ENCODE results near the gene IDUA. TPM values are rescaled to one million over a fixed set of nuclear protein-coding genes. Genes with fewer than 3 reads are reported as not detected.
"Not testable (repeated sequence)": the region's sequence is repeated elsewhere in the genome, so short reads cannot be mapped to it uniquely, and the experiment has no call there.

IDUA gene
- total RNA-seq, 1 donor, result 21.8 TPM

DNA sequence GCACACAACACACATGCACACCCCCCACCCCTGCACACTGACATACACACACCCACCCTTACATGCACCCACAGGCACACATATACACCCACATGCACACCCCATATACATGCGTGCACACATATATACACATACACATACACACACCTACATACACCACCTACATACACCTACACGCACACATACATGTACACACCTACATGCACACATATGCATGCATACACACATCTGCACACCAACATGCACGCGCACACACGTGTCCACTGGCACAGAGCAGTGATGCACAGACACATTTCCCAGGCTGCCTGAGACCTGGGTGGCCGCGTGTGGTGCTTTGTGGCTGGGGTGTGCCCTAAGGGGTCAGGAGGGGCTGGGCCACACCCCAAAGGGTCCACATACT, 56.3 kb downstream of the IDUA start:
- DNase-seq (ENCODE audit: low read depth in 2 of 3, low spot score in 2 of 3), result no peak

DNA sequence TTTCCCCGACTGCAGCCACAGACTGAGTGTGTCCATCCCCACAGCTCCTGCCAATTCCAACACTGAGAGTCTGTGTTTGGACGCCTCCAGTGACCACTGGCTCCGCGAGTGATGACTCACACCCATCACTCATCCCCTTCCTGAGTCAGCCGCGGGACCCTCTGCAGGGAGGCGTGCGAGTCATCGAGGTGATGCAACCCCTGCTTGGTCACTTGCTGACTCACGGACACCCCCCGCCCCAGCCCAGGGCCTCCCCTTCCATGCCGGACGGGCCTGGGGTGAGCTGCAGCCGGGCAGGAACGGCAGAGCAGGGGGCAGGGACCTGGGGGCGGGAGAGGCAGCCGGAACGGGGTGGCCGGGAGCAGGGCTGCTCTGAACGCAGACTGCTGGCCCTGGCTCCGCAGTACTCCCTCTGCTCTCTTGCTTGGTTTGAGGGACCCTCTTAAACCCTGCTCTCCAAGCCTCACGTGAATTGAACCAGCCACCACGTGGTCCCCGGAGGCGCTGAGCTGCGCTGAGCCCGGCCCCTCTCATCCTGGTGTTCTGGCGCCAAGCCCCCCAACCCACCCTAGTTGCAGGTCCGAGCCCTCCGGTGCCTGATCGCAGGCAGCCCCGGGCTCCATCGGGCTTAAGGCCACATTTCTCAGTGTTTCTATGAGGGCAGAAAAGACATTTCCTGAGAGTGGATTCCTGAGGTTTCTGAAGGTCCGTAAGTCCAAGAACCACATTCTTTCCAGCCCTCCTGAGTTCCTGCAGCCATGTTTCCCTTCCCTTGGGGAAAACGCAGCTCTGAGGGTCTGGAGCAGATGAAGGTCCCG, 57.0 kb downstream of the IDUA start:
- peak in 2 of 3 donors; percentile 77 to 89 for DNase-seq (ENCODE audit: low read depth in 2 of 3, low spot score in 2 of 3)

DNA sequence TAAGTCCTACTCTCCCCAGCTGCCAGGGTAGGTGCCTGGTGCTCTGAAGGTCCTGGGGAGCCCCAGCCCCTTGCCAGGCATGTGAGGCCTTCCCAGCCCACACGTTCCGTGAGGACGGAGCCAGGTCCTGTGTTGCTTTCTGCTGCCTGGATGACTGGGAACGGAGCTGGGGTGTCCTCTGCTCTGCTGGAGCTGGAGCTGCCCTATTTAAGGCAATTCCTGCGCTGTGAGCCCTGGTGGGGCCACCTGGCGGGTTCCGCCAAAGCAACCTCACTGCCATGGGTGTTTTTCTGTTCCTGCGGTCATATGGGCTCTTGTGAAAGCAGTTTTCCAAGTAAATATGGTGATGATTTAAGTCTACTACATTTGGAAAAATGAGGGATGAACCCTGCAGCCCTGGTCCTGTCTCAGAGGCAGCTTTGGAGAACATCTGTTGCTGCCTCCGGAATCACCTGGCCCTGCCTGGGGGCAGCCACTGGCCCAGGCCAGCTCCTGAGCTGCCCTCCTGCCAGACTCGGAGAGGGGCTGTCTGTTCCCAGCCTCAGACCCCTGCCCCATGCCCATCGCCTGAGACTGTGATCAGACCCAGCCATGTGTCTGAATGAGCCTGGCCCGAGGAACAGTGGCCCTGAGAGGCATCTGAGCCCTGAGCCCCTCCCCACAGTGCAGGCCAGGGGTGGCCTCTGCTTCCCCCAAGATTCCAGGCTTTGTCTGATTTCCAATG, 57.8 kb downstream of the IDUA start:
- no peak for DNase-seq (ENCODE audit: low read depth in 2 of 3, low spot score in 2 of 3)

DNA sequence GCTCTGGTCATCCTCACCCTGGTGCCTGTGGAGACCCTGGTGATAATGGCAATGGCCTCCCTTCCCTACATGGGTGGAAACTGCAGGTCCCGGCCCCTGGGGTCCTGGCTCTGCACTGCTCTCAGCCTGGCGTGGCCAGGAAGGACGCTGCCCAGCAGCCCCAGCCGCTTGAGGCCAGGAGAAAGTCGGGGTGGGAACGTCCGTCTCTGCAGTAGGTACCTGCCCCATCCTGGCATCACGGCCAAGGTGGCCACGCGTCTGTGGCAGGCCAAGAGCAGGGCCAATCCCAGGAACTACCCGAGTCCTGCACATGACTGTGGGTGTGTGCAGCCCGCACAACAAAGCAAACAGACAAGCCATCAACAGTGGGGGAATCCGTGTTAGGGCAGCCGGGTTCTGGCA, 58.4 kb downstream of the IDUA start:
- DNase-seq (ENCODE audit: low read depth in 2 of 3, low spot score in 2 of 3), result no peak

DNA sequence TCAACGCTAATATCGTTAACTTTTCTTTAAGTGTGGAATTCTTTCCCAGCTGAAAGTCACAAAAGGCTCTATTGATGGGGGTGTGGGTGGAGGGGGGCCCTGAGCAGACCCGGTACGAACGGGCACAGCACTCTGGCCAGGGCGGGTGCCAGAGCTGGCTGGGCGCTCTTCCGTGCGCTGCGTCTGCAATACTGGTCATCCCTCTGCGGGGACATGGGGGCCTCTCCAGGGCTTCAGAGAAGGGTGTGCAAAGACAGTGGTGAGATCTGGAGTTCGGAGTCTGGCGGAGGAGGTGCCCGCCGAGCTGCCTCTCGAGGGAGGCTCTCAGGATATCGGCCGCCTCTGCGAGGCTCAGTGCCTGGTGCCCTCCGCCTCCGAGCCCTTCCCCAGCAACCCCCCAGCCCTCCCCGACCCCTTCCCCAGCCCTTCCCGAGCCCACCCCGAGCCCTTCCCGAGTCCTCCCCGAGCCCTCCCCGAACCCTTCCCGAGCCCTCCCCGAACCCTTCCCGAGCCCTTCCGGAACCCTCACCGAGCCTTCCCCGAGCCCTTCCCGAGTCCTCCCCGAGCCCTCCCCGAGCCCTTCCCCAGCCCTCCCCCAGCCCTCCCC, 58.9 kb downstream of the IDUA start:
- no peak for DNase-seq (ENCODE audit: low read depth in 2 of 3, low spot score in 2 of 3)

DNA sequence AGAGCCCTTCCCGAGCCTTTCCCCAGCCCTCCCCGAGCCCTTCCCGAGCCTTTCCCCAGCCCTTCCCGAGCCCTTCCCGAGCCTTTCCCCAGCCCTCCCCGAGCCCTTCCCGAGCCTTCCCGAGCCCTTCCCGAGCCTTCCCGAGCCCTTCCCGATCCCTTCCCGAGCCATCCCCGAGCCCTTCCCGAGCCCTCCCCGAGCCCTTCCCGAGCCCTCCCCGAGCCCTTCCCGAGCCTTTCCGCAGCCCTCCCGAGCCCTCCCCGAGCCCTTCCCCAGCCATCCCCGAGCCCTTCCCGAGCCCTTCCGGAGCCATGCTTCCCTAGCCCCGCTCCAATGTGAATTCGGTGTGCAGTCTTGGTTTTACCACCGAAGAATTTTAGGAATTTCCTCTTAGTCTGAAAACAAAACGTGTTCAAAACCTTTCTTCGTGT, 59.8 kb downstream of the IDUA start:
- DNase-seq (ENCODE audit: low read depth in 2 of 3, low spot score in 2 of 3), result not testable (repeated sequence)

DNA sequence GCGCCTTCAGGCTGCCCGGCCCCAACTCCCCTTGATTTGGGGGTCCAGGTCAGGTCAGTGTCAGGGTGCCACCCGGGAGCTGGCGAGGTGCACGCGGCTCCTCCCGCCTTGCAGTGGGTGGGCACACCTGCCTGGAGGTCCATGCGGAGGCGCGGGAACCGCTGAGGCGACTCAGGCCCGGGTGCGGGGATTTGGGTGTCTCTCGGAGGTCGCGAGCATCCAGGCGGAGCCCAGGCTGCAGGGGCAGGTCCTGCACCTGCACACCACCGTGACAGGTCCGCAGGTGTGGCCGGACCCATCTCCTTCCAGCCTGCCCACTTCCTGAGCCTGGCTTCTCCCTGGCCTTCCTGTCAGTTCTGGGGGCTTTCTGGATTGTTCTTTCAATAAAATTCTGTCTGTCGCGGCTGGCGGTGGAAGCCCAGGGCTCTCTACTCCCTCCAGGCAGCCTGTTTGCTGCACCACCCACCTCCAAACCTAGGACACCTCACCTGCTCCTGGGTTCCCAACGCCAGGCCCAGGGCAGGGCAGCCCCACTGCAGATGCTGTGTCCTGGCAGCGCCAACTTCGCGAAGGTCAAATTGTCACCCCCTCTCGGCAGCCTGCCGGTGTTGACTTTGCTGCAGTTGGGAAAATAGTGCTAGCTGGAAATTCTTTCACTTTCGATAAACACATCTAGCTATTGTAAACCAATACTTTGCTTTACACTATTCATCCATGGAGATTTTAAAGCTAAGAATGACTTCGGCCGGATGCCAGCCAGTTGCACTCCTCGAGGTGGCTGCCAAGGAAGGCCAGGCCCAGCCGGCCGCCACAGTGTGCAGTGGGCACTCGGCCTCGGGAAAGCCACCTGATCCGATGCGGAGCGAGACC, 60.5 kb downstream of the IDUA start:
- DNase-seq (ENCODE audit: low read depth in 2 of 3, low spot score in 2 of 3), result no peak

DNA sequence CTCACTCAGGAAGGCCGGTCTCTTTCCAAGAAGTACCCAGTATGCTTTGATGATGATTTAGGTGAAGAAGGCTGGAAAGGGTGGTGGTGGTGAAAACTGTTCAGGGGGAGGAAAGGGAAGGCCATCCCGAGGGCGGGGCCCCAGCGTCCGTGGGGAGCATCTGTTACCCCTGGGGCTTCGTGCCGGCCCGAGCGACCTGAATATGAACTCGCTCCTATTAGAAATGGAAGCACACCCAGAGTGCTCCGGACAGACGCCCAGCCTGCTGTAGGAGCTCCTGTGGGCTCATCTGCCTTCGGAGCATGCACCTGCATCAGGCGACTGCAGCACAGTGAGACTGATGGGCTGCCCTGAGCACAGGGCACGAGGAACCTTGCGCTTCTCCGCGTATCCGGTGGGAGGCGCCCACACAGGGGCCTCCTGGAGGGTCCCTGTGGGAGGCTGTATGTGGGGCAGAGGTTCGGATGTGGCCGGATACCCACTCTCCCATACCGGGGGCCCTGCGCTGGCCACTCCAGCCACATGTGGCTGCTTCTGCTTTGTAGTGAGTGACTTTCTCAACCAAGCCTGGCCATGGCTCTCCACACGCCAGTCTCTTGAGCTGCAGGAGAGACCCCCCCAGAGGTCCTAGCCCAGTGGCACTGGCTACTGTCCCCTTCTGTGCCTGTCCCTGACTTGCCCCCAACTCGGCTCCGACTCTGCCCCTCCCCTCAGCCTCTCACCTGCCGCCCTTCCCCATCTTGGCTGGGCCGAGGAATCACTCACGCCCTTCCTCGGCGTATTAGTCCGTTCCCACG, 61.3 kb downstream of the IDUA start:
- no peak for DNase-seq (ENCODE audit: low read depth in 2 of 3, low spot score in 2 of 3)

DNA sequence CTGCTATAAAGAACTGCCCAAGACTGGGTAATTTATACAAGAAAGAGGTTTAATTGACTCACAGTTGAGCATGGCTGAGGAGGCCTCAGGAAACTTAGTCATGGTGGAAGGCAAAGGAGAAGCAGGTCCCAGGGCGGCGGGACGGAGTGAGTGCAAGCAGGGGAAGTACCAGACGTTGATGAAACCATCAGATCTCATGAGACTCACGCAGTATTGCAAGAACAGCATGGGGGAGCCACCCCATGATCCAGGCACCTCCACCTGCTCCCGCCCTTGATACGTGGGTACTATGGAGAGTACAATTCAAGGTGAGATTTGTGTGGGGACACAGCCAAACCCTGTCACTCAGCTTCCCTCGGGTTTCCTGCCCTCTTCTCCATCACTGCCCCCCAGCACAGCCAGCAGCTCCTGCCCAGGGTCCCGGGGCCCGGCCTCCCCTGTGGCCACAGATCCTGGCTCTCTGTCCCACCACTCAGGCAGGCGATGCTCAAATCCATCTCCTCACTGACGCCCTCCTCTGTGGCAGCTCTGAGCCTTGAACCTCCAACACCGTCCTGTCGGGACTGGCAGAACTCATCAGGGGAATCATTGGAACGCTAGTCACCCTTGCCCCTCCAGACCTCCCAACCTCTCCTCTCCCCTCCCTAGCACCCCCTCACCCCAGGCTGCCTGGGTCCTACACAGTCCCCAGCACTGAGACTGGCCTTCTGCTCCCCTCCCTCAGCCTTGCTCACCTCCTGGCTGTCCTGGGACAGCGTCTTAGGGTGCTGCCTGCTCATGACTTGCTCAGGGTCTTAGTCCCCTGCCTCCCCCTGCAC, 62.1 kb downstream of the IDUA start:
- peak in 1 of 3 donors; percentile 56 for DNase-seq (ENCODE audit: low read depth in 2 of 3, low spot score in 2 of 3)

DNA sequence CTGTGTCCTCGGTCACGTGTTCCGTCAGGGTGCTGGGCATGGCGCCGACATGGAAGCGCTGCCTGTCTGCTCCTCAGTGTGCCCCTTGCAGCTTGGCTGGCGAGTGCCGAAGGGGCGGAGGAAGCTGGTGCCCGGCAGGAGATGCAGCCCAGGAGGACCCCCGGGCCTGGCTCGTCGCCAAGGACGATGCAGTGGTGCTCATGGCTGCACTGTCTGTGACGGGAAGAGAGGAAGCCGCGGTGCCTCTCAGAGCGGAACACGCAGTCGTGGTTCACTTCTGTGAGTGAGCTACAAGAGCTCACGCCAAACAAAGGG, 62.7 kb downstream of the IDUA start:
- DNase-seq (ENCODE audit: low read depth in 2 of 3, low spot score in 2 of 3), result no peak

DNA sequence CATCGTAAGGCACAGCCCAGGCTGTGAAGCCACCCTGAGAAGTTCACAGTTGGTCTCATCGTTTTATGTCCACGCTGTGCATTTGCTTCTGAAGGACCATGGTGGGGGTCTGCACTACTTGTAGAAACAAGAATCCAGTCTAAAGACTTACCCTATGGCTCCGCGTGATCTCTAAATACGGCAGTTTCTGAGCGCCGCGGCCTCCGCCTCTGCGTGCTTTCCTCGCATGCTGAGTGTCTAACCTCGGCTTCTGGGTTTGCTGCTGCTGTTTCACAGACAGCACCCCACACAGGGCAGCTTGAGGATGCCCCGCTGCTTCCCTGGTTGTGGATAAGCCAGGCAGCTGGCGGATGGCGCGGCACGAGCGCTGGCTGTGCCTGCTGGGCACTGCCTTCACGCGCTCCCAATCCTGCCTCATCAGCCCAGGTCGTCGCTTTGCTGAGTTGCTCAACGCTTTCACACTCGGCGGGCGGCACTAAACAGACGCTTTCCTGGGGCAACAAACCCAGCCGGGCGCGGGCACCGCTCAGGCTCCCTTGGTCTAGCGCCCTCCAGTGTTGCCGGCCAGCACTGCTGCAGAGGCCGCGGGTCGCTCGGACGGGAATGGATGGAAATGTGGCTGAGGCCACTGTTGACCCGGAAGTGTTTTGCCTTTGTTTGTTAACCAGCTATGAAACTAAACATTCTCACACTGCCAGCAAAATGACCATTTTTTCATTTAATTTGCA, 63.8 kb downstream of the IDUA start:
- DNase-seq (ENCODE audit: low read depth in 2 of 3, low spot score in 2 of 3), result no peak

DNA sequence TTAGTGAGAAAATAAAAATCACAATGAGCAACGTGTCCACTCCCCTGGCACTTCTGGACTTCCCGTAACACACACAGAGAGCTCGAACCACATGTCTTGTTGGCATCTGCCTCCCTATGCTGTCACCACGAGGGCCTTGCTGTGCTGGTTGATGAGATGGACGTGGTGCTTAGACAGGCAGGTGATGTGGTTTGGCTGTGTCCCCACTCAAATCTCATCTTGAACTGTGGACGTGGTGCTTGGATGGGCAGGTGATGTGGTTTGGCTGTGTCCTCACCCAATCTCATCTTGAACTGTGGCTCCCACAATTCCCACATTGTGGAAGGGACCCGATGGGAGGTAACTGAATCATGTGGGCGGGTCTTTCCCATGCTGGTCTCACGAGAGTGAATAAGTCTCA, 64.6 kb downstream of the IDUA start:
- no peak for DNase-seq (ENCODE audit: low read depth in 2 of 3, low spot score in 2 of 3)

DNA sequence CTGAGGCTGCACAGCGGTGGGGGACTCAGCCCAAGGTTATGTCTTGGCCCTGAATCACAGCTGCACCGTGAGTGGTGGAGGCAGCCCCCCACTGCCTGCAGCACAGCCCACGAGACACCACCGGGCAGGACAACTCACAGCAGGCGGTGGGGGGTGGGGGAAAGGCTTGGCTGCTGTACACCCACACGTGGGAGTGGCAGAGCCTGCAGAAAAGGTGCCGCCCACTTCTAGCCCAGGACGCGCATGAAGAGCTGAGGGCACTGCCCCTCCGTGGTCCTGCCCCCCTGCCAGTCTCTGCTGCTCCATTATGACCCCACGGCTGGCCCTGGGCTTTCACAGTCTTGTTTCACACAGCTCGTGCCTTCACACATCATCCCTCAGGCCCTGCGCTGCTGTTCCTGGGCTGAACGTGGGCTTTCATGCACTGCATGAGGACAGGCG, 65.4 kb downstream of the IDUA start:
- no peak for DNase-seq (ENCODE audit: low read depth in 2 of 3, low spot score in 2 of 3)

DNA sequence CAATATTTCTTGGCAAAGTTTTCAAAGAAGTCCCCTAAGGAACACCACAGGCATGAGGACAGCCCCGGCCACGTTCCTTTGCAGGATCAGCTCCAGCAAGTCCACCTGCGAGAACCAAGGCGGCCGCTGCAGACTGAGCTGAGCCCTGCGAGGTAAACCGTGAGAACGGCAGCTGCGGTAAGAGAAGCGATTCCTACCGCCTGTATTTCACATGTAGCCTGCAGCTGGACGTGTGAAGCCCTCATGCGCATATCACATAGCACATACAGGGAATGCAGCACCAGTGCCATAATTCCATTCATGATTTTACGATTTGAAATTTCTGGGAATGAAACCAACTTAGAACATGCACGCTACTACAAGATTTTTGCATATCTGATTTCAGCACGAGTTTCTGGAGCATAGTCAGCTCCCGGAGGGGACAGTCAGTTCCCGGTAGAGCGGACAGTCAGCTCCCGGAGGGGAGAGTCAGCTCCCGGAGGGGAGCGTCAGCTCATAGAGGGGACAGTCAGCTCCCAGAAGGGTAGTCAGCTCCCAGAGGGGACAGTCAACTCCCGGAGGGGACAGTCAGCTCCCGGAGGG, 66.3 kb downstream of the IDUA start:
- no peak for DNase-seq (ENCODE audit: low read depth in 2 of 3, low spot score in 2 of 3)

DNA sequence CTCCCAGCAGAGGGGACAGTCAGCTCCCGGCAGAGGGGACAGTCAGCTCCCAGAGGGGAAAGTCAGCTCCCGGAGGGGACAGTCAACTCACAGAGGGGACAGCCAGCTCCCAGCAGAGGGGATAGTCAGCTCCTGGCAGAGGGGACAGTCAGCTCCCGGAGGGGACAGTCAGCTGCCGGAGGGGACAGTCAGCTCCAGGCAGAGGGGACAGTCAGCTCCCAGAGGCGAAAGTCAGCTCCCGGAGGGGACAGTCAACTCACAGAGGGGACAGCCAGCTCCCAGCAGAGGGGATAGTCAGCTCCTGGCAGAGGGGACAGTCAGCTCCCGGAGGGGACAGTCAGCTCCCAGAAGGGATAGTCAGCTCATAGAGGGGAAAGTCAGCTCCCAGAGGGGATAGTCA, 67.0 kb downstream of the IDUA start:
- DNase-seq (ENCODE audit: low read depth in 2 of 3, low spot score in 2 of 3), result not testable (repeated sequence)
